Measurements from ENCODE around the gene LZTS2.

GRCh38 chr10:101046332-101047238, 47.0 kb downstream of the LZTS2 start:
- TF ChIP-seq CEBPB (IDR thresholded peaks at IDR 0.05; ENCODE audit: low read depth, low read length) (no peak), RFX5 (IDR thresholded peaks at IDR 0.05; ENCODE audit: borderline replicate concordance, low read depth, low read length) (no peak), POLR2A (IDR thresholded peaks at IDR 0.05; ENCODE audit: control extremely low read depth in 1 of 2, low read depth in 2 of 2, low read length in 2 of 2) (no peak), RAD21 (IDR thresholded peaks at IDR 0.05 in 1 of 2, conservative IDR thresholded peaks at IDR 0.05 in 1 of 2; ENCODE audit: low read depth in 2 of 2, low read length in 2 of 2) (no peak), JUND (IDR thresholded peaks at IDR 0.05; ENCODE audit: low read length) (no peak), SP1 (IDR thresholded peaks at IDR 0.05; ENCODE audit: low read depth, low read length) (no peak), YY1 (IDR thresholded peaks at IDR 0.05; ENCODE audit: low read depth, low read length) (no peak), CTCF (IDR thresholded peaks at IDR 0.05; ENCODE audit: control extremely low read depth in 1 of 3, insufficient read depth in 1 of 3, low read depth in 1 of 3, low read length in 3 of 3) (no peak), RXRA (IDR thresholded peaks at IDR 0.05; ENCODE audit: insufficient read depth, low read depth, low read length) (no peak), JUN (IDR thresholded peaks at IDR 0.05; ENCODE audit: low read depth, low read length) (no peak), MAFK (IDR thresholded peaks at IDR 0.05; ENCODE audit: low read depth, low read length) (no peak), EZH2 (IDR thresholded peaks at IDR 0.05; ENCODE audit: low read depth, low read length, severe bottlenecking) (peak; percentile 58), CHD1 (IDR thresholded peaks at IDR 0.05; ENCODE audit: low read depth, low read length) (no peak)
